H1 (cell line): ENCODE measurements around the gene TNIP1. TPM values are rescaled to one million over a fixed set of nuclear protein-coding genes. Genes with fewer than 3 reads are reported as not detected.

Experiments
- BACH1 ChIP-seq: IDR thresholded peaks from 2 replicates; pipeline ENCODE4 v1.6.1; 2012; ENCODE audit warnings: low read length, improper control_type of control experiment
- CHD7 ChIP-seq: fragments of 300-600 bp; sonication (generic); IDR thresholded peaks from 2 replicates; pipeline ENCODE4 v1.7.1; 2012; ENCODE audit warnings: low read length, moderate library complexity, mild to moderate bottlenecking, inconsistent platforms; ENCODE audit not compliant: insufficient replicate concordance
- POLR2A ChIP-seq, 2 experiments: IDR thresholded peaks; 1 replicate in 1 of 2; 2 replicates in 1 of 2; pipeline ENCODE4 v1.6.1; 2011; ENCODE audit warnings: low read depth in 2 of 2, low read length in 2 of 2, mild to moderate bottlenecking in 2 of 2; ENCODE audit errors: control extremely low read depth in 1 of 2
- RAD21 ChIP-seq, 2 experiments: IDR thresholded peaks in 1 of 2; conservative IDR thresholded peaks in 1 of 2; 2 replicates each; pipeline ENCODE4 v1.6.1; 2011; ENCODE audit warnings: low read depth in 2 of 2, low read length in 2 of 2, improper control_type of control experiment in 1 of 2, inconsistent platforms in 1 of 2, mild to moderate bottlenecking in 1 of 2, moderate library complexity in 1 of 2
- polyA plus RNA-seq, 7 experiments: library from polyadenylated mRNA; depleted of rRNA in 3 of 7; stranded (reverse) in 5 of 7; unstranded in 2 of 7; fragments of >200 nt in 5 of 7; fragments of 200-250 nt in 2 of 7; gene quantifications; 1 replicate in 5 of 7; 2 replicates in 1 of 7; 4 replicates in 1 of 7; pipeline versions ENCODE4 v1.2.1 to v1.2.3, GENCODE V29; 2011 to 2013; ENCODE audit warnings: missing spikeins in 2 of 7, mixed read lengths in 2 of 7
- total RNA-seq: library from RNA; stranded (reverse); fragmentation: NEBNext Ultra II Directional; extraction: Animal tissue kit (Norgen Biotek cat#: 25700); gene quantifications from 2 replicates; pipeline ENCODE4 v1.2.1, GENCODE V29; 2021

TNIP1 gene
- total and polyA plus RNA-seq, 2 of the 8 experiments (the other 6 are each of a cell fraction or from before 2014, with no cell fraction given) = 14.2 to 31.9 TPM

- no peak for TF ChIP-seq RAD21 (IDR thresholded peaks at IDR 0.05 in 1 of 2, conservative IDR thresholded peaks at IDR 0.05 in 1 of 2; ENCODE audit: low read depth in 2 of 2, low read length in 2 of 2)
- TF ChIP-seq POLR2A (IDR thresholded peaks at IDR 0.05; ENCODE audit: control extremely low read depth in 1 of 2, low read depth in 2 of 2, low read length in 2 of 2) = no peak
- TF ChIP-seq BACH1 = no peak
- no peak for TF ChIP-seq CHD7
- TF ChIP-seq, all 59 proteins: peak for 0
Measured at GRCh38 chr5:151072630-151073025, 8.2 kb downstream of the TNIP1 start (continued).
